B cell (primary cell): ENCODE results near the gene ERC2.

ENCODE experiments used
- CTCF ChIP-seq: fragments of 200-600 bp; IDR thresholded peaks from one replicate; pipeline ENCODE4 v1.8.0; 2022; ENCODE audit warnings: antibody characterized with exemption, mild to moderate bottlenecking
- EZH2 ChIP-seq: IDR thresholded peaks from 2 replicates; pipeline ENCODE4 v1.6.1; 2012; ENCODE audit warnings: borderline replicate concordance, low read depth, mild to moderate bottlenecking, moderate library complexity, low read length; ENCODE audit not compliant: insufficient read depth, poor library complexity, severe bottlenecking

- TF ChIP-seq CTCF (no peak), EZH2 (no peak)
Observed at GRCh38 chr3:55708242-55708641, 760.0 kb downstream of the ERC2 start.
